Measurements from ENCODE around the gene MX1. TPM values are rescaled to one million over a fixed set of nuclear protein-coding genes. Genes with fewer than 3 reads are reported as not detected.

Gene MX1
- total and polyA plus RNA-seq, 4 donors: 15.1 to 21.3 (median 18.0) TPM

DNA sequence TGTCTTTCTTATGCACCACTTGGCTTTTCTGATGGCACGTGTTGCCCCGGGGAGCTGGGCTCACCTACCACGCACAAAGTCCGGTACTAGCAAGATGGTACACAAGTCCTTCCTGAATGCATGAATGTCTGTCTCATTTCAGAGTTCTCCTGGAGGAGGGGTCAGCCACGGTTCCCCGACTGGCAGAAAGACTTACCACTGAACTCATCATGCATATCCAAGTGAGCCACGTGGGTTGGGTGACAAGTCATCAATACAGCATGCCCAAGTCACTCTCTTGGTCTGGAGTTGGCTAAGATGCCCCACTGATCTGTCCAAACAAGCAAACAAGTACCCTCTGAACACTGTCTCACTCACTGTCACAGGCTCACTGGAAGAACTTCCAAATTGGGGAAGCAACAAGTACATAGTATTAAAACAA is 28.6 kb upstream of the MX1 start (continued):
- TF ChIP-seq, protein P1, sequence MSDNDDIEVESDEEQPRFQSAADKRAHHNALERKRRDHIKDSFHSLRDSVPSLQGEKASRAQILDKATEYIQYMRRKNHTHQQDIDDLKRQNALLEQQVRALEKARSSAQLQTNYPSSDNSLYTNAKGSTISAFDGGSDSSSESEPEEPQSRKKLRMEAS (IDR thresholded peaks at IDR 0.05): no peak
- no peak for TF ChIP-seq EGR1 (IDR thresholded peaks at IDR 0.05; ENCODE audit: low read depth in 2 of 2)
- TF ChIP-seq HNF4A (conservative IDR thresholded peaks at IDR 0.05): no peak
- TF ChIP-seq, protein P2, sequence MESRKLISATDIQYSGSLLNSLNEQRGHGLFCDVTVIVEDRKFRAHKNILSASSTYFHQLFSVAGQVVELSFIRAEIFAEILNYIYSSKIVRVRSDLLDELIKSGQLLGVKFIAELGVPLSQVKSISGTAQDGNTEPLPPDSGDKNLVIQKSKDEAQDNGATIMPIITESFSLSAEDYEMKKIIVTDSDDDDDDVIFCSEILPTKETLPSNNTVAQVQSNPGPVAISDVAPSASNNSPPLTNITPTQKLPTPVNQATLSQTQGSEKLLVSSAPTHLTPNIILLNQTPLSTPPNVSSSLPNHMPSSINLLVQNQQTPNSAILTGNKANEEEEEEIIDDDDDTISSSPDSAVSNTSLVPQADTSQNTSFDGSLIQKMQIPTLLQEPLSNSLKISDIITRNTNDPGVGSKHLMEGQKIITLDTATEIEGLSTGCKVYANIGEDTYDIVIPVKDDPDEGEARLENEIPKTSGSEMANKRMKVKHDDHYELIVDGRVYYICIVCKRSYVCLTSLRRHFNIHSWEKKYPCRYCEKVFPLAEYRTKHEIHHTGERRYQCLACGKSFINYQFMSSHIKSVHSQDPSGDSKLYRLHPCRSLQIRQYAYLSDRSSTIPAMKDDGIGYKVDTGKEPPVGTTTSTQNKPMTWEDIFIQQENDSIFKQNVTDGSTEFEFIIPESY (IDR thresholded peaks at IDR 0.05): no peak
- TF ChIP-seq NR2F2 (IDR thresholded peaks at IDR 0.05): no peak
- TF ChIP-seq, protein P3, sequence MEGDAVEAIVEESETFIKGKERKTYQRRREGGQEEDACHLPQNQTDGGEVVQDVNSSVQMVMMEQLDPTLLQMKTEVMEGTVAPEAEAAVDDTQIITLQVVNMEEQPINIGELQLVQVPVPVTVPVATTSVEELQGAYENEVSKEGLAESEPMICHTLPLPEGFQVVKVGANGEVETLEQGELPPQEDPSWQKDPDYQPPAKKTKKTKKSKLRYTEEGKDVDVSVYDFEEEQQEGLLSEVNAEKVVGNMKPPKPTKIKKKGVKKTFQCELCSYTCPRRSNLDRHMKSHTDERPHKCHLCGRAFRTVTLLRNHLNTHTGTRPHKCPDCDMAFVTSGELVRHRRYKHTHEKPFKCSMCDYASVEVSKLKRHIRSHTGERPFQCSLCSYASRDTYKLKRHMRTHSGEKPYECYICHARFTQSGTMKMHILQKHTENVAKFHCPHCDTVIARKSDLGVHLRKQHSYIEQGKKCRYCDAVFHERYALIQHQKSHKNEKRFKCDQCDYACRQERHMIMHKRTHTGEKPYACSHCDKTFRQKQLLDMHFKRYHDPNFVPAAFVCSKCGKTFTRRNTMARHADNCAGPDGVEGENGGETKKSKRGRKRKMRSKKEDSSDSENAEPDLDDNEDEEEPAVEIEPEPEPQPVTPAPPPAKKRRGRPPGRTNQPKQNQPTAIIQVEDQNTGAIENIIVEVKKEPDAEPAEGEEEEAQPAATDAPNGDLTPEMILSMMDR (IDR thresholded peaks at IDR 0.05; ENCODE audit: low read depth, low read length, missing input control): no peak

DNA sequence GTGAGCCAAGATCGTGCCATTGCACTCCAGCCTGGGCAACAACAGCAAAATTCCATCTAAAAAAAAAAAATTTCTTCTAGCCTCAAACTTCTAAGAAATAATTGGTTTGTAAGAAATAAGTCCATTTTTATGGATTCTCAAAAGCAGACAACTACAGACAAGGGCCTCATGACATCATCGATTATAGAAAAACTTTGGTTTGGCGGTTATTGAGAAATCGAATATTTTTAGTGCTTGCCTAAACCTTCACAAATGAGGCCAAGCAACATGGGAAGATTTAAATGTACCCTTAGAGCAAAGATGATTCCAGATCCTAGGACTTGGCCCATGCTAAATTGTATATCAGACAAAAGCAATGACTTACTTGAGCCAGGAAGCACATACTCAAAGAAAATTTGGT is 27.8 kb upstream of the MX1 start:
- no peak for DNase-seq (ENCODE audit: low spot score)
- H3K27me3 ChIP-seq (ENCODE audit: control insufficient read depth in 4 of 4, insufficient read depth in 4 of 4, low read length in 3 of 4): no peaks in the 10 kb centered on the region
- WGBS: 92% methylated on average over 4 of the region's 4 CpGs
- no peaks in the 10 kb centered on the region for H3K9me3 ChIP-seq (ENCODE audit: control insufficient read depth in 4 of 4, low read length in 3 of 4)
- H3K9ac ChIP-seq (ENCODE audit: low read depth in 1 of 2, low read length in 2 of 2): no peak overlapping the region
- no peaks in the 10 kb centered on the region for H3K4me1 ChIP-seq (ENCODE audit: control insufficient read depth in 4 of 4, insufficient read depth in 4 of 4, low read length in 3 of 4)
- TF ChIP-seq, protein P2 (IDR thresholded peaks at IDR 0.05): no peak
- no peak for TF ChIP-seq NR2F2 (IDR thresholded peaks at IDR 0.05)
- TF ChIP-seq JUND (IDR thresholded peaks at IDR 0.05): no peak
- TF ChIP-seq RXRA (IDR thresholded peaks at IDR 0.05): no peak
- no peak for TF ChIP-seq YY1 (IDR thresholded peaks at IDR 0.05)
- TF ChIP-seq, protein P3 (IDR thresholded peaks at IDR 0.05; ENCODE audit: low read depth, low read length, missing input control): no peak
- no peak for TF ChIP-seq GABPA (IDR thresholded peaks at IDR 0.05 in 1 of 2, conservative IDR thresholded peaks at IDR 0.05 in 1 of 2)
- TF ChIP-seq, protein P4, sequence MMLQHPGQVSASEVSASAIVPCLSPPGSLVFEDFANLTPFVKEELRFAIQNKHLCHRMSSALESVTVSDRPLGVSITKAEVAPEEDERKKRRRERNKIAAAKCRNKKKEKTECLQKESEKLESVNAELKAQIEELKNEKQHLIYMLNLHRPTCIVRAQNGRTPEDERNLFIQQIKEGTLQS (IDR thresholded peaks at IDR 0.05): no peak
- no peak for TF ChIP-seq EGR1 (IDR thresholded peaks at IDR 0.05; ENCODE audit: low read depth in 2 of 2)
- TF ChIP-seq FOXA1 (IDR thresholded peaks at IDR 0.05): no peak
- TF ChIP-seq, protein P1 (IDR thresholded peaks at IDR 0.05): no peak
- no peak for TF ChIP-seq HNF4A (conservative IDR thresholded peaks at IDR 0.05)
- no peak for TF ChIP-seq FOXA2 (IDR thresholded peaks at IDR 0.05)
- H3K27ac ChIP-seq (ENCODE audit: low read depth in 1 of 2, low read length in 2 of 2): no peak overlapping the region
- H3K36me3 ChIP-seq (ENCODE audit: control insufficient read depth in 4 of 4, insufficient read depth in 3 of 4, low read depth in 1 of 4, low read length in 3 of 4): peaks cover 0 to 2% (median 1%) of the 10 kb centered on the region in 4 donors
- H3K4me3 ChIP-seq (ENCODE audit: low read depth in 1 of 3, low read length in 3 of 3): no peak overlapping the region
